HEK293 (cell line): ENCODE data around the gene VASH2.

ENCODE experiments used
- CTCF ChIA-PET: fragments of 350-600 bp; formaldehyde crosslinking; extraction: SDS; loops from one replicate; lab custom pipeline; 2021; ENCODE audit warnings: antibody characterized with exemption; lab: Yijun Ruan, JAX
- POLR2A ChIA-PET: fragments of 300-600 bp; formaldehyde crosslinking; extraction: SDS; loops from one replicate; lab custom pipeline; 2020; ENCODE audit warnings: antibody characterized with exemption, inconsistent platforms; lab: Yijun Ruan, JAX
- H3K27ac ChIP-seq: fragments of 200-500 bp; sonication (Bioruptor generic); 2 replicates; pipeline ENCODE4 v1.5.1; 2014; ENCODE audit warnings: low read depth, low read length, control low read depth, inconsistent platforms; ENCODE audit errors: extremely low read depth
- H3K36me3 ChIP-seq, 2 experiments: fragments of 200-500 bp in 1 of 2; sonication (Bioruptor generic) in 1 of 2; 1 replicate in 1 of 2; 2 replicates in 1 of 2; pipeline ENCODE4 v1.5.1; 2014 to 2017; ENCODE audit warnings: inconsistent platforms in 2 of 2, low read length in 2 of 2; ENCODE audit not compliant: control insufficient read depth in 2 of 2, insufficient read depth in 1 of 2
- H3K4me1 ChIP-seq: fragments of 200-500 bp; sonication (Bioruptor generic); 2 replicates; pipeline ENCODE4 v1.5.1; 2014; ENCODE audit warnings: mild to moderate bottlenecking, low read length, inconsistent platforms; ENCODE audit not compliant: control insufficient read depth, insufficient read depth
- H3K4me3 ChIP-seq: 2 replicates; pipeline ENCODE4 v1.5.1; 2011; ENCODE audit warnings: low read depth, mild to moderate bottlenecking, control low read depth, low read length, moderate library complexity
- H3K9me3 ChIP-seq: fragments of 200-500 bp; sonication (Bioruptor generic); 2 replicates; pipeline ENCODE4 v1.5.1; 2014; ENCODE audit warnings: low read depth, low read length, inconsistent platforms; ENCODE audit not compliant: control insufficient read depth, insufficient read depth
- FEZF1 ChIP-seq: fragments of 450-650 bp; formaldehyde crosslinking; IDR thresholded peaks from 2 replicates; pipeline ENCODE4 v1.5.1; 2016; ENCODE audit warnings: missing biosample characterization, missing genetic modification characterization
- GLIS1 ChIP-seq: fragments of 450-650 bp; formaldehyde crosslinking; IDR thresholded peaks from 2 replicates; pipeline ENCODE4 v1.5.1; 2016; ENCODE audit warnings: missing biosample characterization, missing genetic modification characterization
- GLIS2 ChIP-seq: fragments of 450-650 bp; formaldehyde crosslinking; IDR thresholded peaks from 2 replicates; pipeline ENCODE4 v1.5.1; 2016; ENCODE audit warnings: missing biosample characterization, missing genetic modification characterization
- HOXC10 ChIP-seq: sonication (generic); formaldehyde crosslinking; IDR thresholded peaks from 2 replicates; pipeline ENCODE4 v1.8.1; 2023; ENCODE audit warnings: mild to moderate bottlenecking, missing genetic modification reagents
- HOXD13 ChIP-seq: sonication (generic); formaldehyde crosslinking; IDR thresholded peaks from 2 replicates; pipeline ENCODE4 v1.8.0; 2022; ENCODE audit warnings: missing genetic modification reagents, borderline replicate concordance
- PBX3 ChIP-seq: sonication (generic); formaldehyde crosslinking; IDR thresholded peaks from 2 replicates; pipeline ENCODE4 v1.8.1; 2022; ENCODE audit warnings: mild to moderate bottlenecking, moderate library complexity, missing genetic modification reagents
- SALL2 ChIP-seq: fragments of 450-650 bp; formaldehyde crosslinking; IDR thresholded peaks from 2 replicates; pipeline ENCODE4 v1.5.0; 2017; ENCODE audit warnings: missing biosample characterization, mild to moderate bottlenecking, missing genetic modification characterization, borderline replicate concordance
- SCRT1 ChIP-seq: fragments of 450-650 bp; formaldehyde crosslinking; IDR thresholded peaks from 2 replicates; pipeline ENCODE4 v1.5.1; 2016; ENCODE audit warnings: missing biosample characterization, missing genetic modification characterization, borderline replicate concordance
- YY2 ChIP-seq: fragments of 450-650 bp; formaldehyde crosslinking; IDR thresholded peaks from 2 replicates; pipeline ENCODE4 v1.5.1; 2016; ENCODE audit warnings: missing biosample characterization, missing genetic modification characterization
- ZBTB20 ChIP-seq: fragments of 450-650 bp; formaldehyde crosslinking; IDR thresholded peaks from 2 replicates; pipeline ENCODE4 v1.5.1; 2016; ENCODE audit warnings: missing biosample characterization, missing genetic modification characterization
- ZFP41 ChIP-seq: fragments of 450-650 bp; formaldehyde crosslinking; IDR thresholded peaks from 2 replicates; pipeline ENCODE4 v1.5.1; 2016; ENCODE audit warnings: missing biosample characterization, missing genetic modification characterization, borderline replicate concordance
- ZNF112 ChIP-seq: fragments of 450-650 bp; formaldehyde crosslinking; IDR thresholded peaks from 2 replicates; pipeline ENCODE4 v1.5.0; 2017; ENCODE audit warnings: missing biosample characterization, missing genetic modification characterization
- ZNF133 ChIP-seq: fragments of 450-650 bp; formaldehyde crosslinking; IDR thresholded peaks from 2 replicates; pipeline ENCODE4 v1.5.1; 2016; ENCODE audit warnings: missing biosample characterization, missing genetic modification characterization
- ZNF202 ChIP-seq: fragments of 450-650 bp; formaldehyde crosslinking; IDR thresholded peaks from 2 replicates; pipeline ENCODE4 v1.5.1; 2016; ENCODE audit warnings: missing biosample characterization, missing genetic modification characterization, borderline replicate concordance
- ZNF214 ChIP-seq: fragments of 450-650 bp; formaldehyde crosslinking; IDR thresholded peaks from 2 replicates; pipeline ENCODE4 v1.5.1; 2017; ENCODE audit warnings: missing biosample characterization, mild to moderate bottlenecking, missing genetic modification characterization, borderline replicate concordance
- ZNF221 ChIP-seq: fragments of 450-650 bp; formaldehyde crosslinking; IDR thresholded peaks from 2 replicates; pipeline ENCODE4 v1.5.1; 2017; ENCODE audit warnings: missing biosample characterization, missing genetic modification characterization, borderline replicate concordance
- ZNF266 ChIP-seq: fragments of 450-650 bp; formaldehyde crosslinking; IDR thresholded peaks from 2 replicates; pipeline ENCODE4 v1.5.1; 2016; ENCODE audit warnings: missing biosample characterization, missing genetic modification characterization, low read depth
- ZNF280D ChIP-seq: fragments of 450-650 bp; formaldehyde crosslinking; IDR thresholded peaks from 2 replicates; pipeline ENCODE4 v1.5.1; 2016; ENCODE audit warnings: missing biosample characterization, missing genetic modification characterization
- ZNF341 ChIP-seq: fragments of 450-650 bp; formaldehyde crosslinking; IDR thresholded peaks from 2 replicates; pipeline ENCODE4; 2016; ENCODE audit warnings: low read depth, missing biosample characterization, missing genetic modification characterization
- ZNF404 ChIP-seq: fragments of 450-650 bp; formaldehyde crosslinking; IDR thresholded peaks from 2 replicates; pipeline ENCODE4 v1.5.1; 2017; ENCODE audit warnings: missing biosample characterization, missing genetic modification characterization
- ZNF488 ChIP-seq: fragments of 450-650 bp; formaldehyde crosslinking; IDR thresholded peaks from 2 replicates; pipeline ENCODE4 v1.5.1; 2016; ENCODE audit warnings: missing biosample characterization, missing genetic modification characterization
- ZNF660 ChIP-seq: fragments of 450-650 bp; IDR thresholded peaks from 2 replicates; pipeline ENCODE4 v1.5.1; 2018; ENCODE audit warnings: missing biosample characterization, mild to moderate bottlenecking, missing genetic modification characterization
- ZNF664 ChIP-seq: fragments of 450-650 bp; formaldehyde crosslinking; IDR thresholded peaks from 2 replicates; pipeline ENCODE4 v1.5.1; 2016; ENCODE audit warnings: missing biosample characterization, missing genetic modification characterization
- ZNF704 ChIP-seq: fragments of 450-650 bp; formaldehyde crosslinking; IDR thresholded peaks from 2 replicates; pipeline ENCODE4 v1.5.1; 2016; ENCODE audit warnings: missing biosample characterization, missing genetic modification characterization
- ZNF76 ChIP-seq: fragments of 450-650 bp; formaldehyde crosslinking; IDR thresholded peaks from 2 replicates; pipeline ENCODE4; 2016; ENCODE audit warnings: low read depth, missing biosample characterization, missing genetic modification characterization, borderline replicate concordance
- ZNF830 ChIP-seq: fragments of 450-650 bp; IDR thresholded peaks from 2 replicates; pipeline ENCODE4 v1.5.0; 2018; ENCODE audit warnings: missing biosample characterization, missing genetic modification characterization, low read depth, mild to moderate bottlenecking, moderate library complexity
- ZSCAN18 ChIP-seq: fragments of 450-650 bp; formaldehyde crosslinking; IDR thresholded peaks from 2 replicates; pipeline ENCODE4 v1.5.1; 2016; ENCODE audit warnings: missing biosample characterization, missing genetic modification characterization

The VASH2 gene

GRCh38 chr1:212994926-212995325 lies 44.6 kb downstream of the VASH2 start (continued):
- no peak for TF ChIP-seq PBX3 (CRISPR knock-in tag)
- no peak for TF ChIP-seq FEZF1 (tag by site-specific recombination)
- TF ChIP-seq SALL2 = no peak
- TF ChIP-seq ZNF280D (tag by site-specific recombination) = no peak
- no peak for TF ChIP-seq ZFP41 (tag by site-specific recombination)
- no peak for TF ChIP-seq ZNF76 (tag by site-specific recombination)
- TF ChIP-seq HOXD13 (CRISPR knock-in tag) = no peak
- no peak for TF ChIP-seq ZNF660
- TF ChIP-seq ZNF202 (tag by site-specific recombination) = no peak
- TF ChIP-seq, all 188 proteins: peak for 0

- H3K4me1 ChIP-seq = no peaks in the 10 kb centered on the region
- H3K4me3 ChIP-seq = no peak overlapping the region
- peaks cover 47 to 77% of the 10 kb centered on the region in 2 experiments for H3K36me3 ChIP-seq
- no peak overlapping the region for H3K27ac ChIP-seq
- ChIA-PET POLR2A (no interaction called here), CTCF (interaction anchor here (1.2 kb wide), 1 partner anchor 9 kb away, joined by 6 read pairs; no protein-coding TSS in a partner anchor)
- no peak for TF ChIP-seq YY2 (tag by site-specific recombination)
- no peak for TF ChIP-seq ZNF404 (tag by site-specific recombination)
- no peak for TF ChIP-seq ZNF214 (tag by site-specific recombination)
- TF ChIP-seq ZNF341 (tag by site-specific recombination) = no peak
- TF ChIP-seq ZNF830 = no peak
- no peak for TF ChIP-seq ZNF112
- TF ChIP-seq ZBTB20 (tag by site-specific recombination) = no peak
- no peak for TF ChIP-seq ZNF664 (tag by site-specific recombination)
- no peak for TF ChIP-seq ZNF704 (tag by site-specific recombination)
- no peak for TF ChIP-seq GLIS2
- TF ChIP-seq ZNF488 (tag by site-specific recombination) = no peak
- TF ChIP-seq ZSCAN18 = no peak
- TF ChIP-seq GLIS1 = no peak
- no peak for TF ChIP-seq ZNF221 (tag by site-specific recombination)
- TF ChIP-seq ZNF266 (tag by site-specific recombination) = no peak
- no peak for TF ChIP-seq SCRT1
- no peak for TF ChIP-seq HOXC10 (CRISPR knock-in tag)
- TF ChIP-seq ZNF133 (tag by site-specific recombination) = no peak
- H3K9me3 ChIP-seq = no peaks in the 10 kb centered on the region
Measured at GRCh38 chr1:213003256-213003655, 52.9 kb downstream of the VASH2 start.
